Peyer's patch (tissue), 4 donors: ENCODE data around the gene FAM107B.

ENCODE experiments used
- CTCF ChIP-seq, 6 experiments: fragments of 450-650 bp in 4 of 6; fragments of 200-600 bp in 2 of 6; sonication (generic) in 1 of 6; IDR thresholded peaks; one replicate each; pipeline ENCODE4 v1.5.1; 2017 to 2019; ENCODE audit warnings: antibody characterized with exemption in 6 of 6, mild to moderate bottlenecking in 3 of 6, moderate library complexity in 1 of 6
- POLR2A ChIP-seq, 2 donors: fragments of 450-650 bp; IDR thresholded peaks; one replicate each; pipeline ENCODE4 v1.5.1; 2017; ENCODE audit warnings: antibody characterized with exemption in 2 of 2, mild to moderate bottlenecking in 2 of 2, moderate library complexity in 2 of 2

GRCh38 chr10:14691359-14691758, 83.3 kb downstream of the FAM107B start:
- TF ChIP-seq CTCF (IDR thresholded peaks at IDR 0.05) (no peak), POLR2A (IDR thresholded peaks at IDR 0.05) (no peak)
